H1 (cell line): ENCODE results near the gene KRTAP26-1. TPM values are rescaled to one million over a fixed set of nuclear protein-coding genes. Genes with fewer than 3 reads are reported as not detected.

Experiments used
- EP300 ChIP-seq, 2 experiments: IDR thresholded peaks; 1 replicate in 1 of 2; 2 replicates in 1 of 2; pipeline ENCODE4 v1.6.1; 2011 to 2012; ENCODE audit warnings: low read depth in 2 of 2, low read length in 2 of 2, mild to moderate bottlenecking in 2 of 2, borderline replicate concordance in 1 of 2, inconsistent platforms in 1 of 2, moderate library complexity in 1 of 2
- polyA plus RNA-seq, 7 experiments: library from polyadenylated mRNA; depleted of rRNA in 3 of 7; stranded (reverse) in 5 of 7; unstranded in 2 of 7; fragments of >200 nt in 5 of 7; fragments of 200-250 nt in 2 of 7; gene quantifications; 1 replicate in 5 of 7; 2 replicates in 1 of 7; 4 replicates in 1 of 7; pipeline versions ENCODE4 v1.2.1 to v1.2.3, GENCODE V29; 2011 to 2013; ENCODE audit warnings: missing spikeins in 2 of 7, mixed read lengths in 2 of 7
- total RNA-seq: library from RNA; stranded (reverse); fragmentation: NEBNext Ultra II Directional; extraction: Animal tissue kit (Norgen Biotek cat#: 25700); gene quantifications from 2 replicates; pipeline ENCODE4 v1.2.1, GENCODE V29; 2021

The KRTAP26-1 gene
- total and polyA plus RNA-seq, 2 of the 8 experiments (the other 6 are each of a cell fraction or from before 2014, with no cell fraction given) = not detected

DNA sequence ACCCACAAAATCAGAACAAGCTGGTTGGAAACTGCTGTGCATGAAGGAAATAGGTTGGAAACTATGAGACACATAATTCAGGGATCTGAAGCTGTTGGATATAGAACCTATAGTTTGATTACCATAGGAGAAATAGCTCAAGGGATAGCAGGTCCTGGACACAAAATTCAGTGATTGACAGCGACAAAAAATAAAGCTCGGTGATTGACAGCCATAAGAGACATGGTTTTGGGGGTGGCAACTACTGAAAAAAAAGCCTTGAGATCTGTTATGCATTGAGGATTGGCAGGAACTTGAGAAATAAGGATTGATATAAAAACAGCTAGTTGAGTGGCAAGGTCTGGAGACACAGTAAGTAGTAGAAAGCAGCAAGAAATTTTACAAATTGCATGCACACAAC lies 30.9 kb downstream of the KRTAP26-1 start, which contains the start of gene KRTAP25-1 (continued):
- TF ChIP-seq EP300 (IDR thresholded peaks at IDR 0.05; ENCODE audit: borderline replicate concordance in 1 of 2, low read depth in 2 of 2, low read length in 2 of 2) = no peak
